Effector memory CD4-positive, alpha-beta T cell (primary cell): ENCODE data around the gene PARN.
"Not testable (repeated sequence)": the region's sequence is repeated elsewhere in the genome, so short reads cannot be mapped to it uniquely, and the experiment has no call there.

Experiments
- DNase-seq, 3 donors: peaks; one replicate each; pipeline ENCODE4 v3.0.0-alpha.2; 2020
- H3K27ac ChIP-seq: 2 replicates; pipeline ENCODE4 v1.7.0; 2013; ENCODE audit warnings: mild to moderate bottlenecking, low read length, moderate library complexity; ENCODE audit not compliant: insufficient read depth, poor library complexity, severe bottlenecking
- H3K27me3 ChIP-seq: replicated peaks from 2 replicates; pipeline ENCODE4 v1.7.0; 2013; ENCODE audit warnings: mild to moderate bottlenecking, low read length; ENCODE audit not compliant: insufficient read depth, control insufficient read depth, poor library complexity, severe bottlenecking
- H3K36me3 ChIP-seq: 2 replicates; pipeline ENCODE4 v1.7.0; 2013; ENCODE audit warnings: mild to moderate bottlenecking, low read length, moderate library complexity; ENCODE audit not compliant: control insufficient read depth, insufficient read depth
- H3K4me1 ChIP-seq: 2 replicates; pipeline ENCODE4 v1.7.0; 2013; ENCODE audit warnings: low read length, mild to moderate bottlenecking; ENCODE audit not compliant: control insufficient read depth, insufficient read depth, poor library complexity, severe bottlenecking
- H3K4me3 ChIP-seq: 2 replicates; pipeline ENCODE4 v1.7.0; 2013; ENCODE audit warnings: low read length, low read depth, mild to moderate bottlenecking; ENCODE audit not compliant: insufficient read depth, poor library complexity, severe bottlenecking
- H3K9me3 ChIP-seq: 2 replicates; pipeline ENCODE4 v1.7.0; 2013; ENCODE audit warnings: mild to moderate bottlenecking, low read length, moderate library complexity; ENCODE audit not compliant: control insufficient read depth

Gene PARN

GRCh38 chr16:14416184-14416583 is 213.9 kb downstream of the PARN start:
- H3K4me3 ChIP-seq, result no peak overlapping the region
- H3K4me1 ChIP-seq, result no peaks in the 10 kb centered on the region
- no peaks in the 10 kb centered on the region for H3K9me3 ChIP-seq
- no peaks in the 10 kb centered on the region for H3K36me3 ChIP-seq
- DNase-seq, result no peak
- H3K27ac ChIP-seq, result no peak overlapping the region
- no peaks in the 10 kb centered on the region for H3K27me3 ChIP-seq

GRCh38 chr16:14415291-14415690 is 214.8 kb downstream of the PARN start:
- Histone ChIP-seq H3K27ac (no peak overlapping the region), H3K27me3 (no peaks in the 10 kb centered on the region), H3K9me3 (no peaks in the 10 kb centered on the region), H3K4me3 (no peak overlapping the region), H3K36me3 (no peaks in the 10 kb centered on the region), H3K4me1 (no peaks in the 10 kb centered on the region)
- DNase-seq, result no peak

GRCh38 chr16:14409563-14409962 is 220.5 kb downstream of the PARN start:
- H3K27ac ChIP-seq, result no peak overlapping the region
- no peak for DNase-seq
- no peaks in the 10 kb centered on the region for H3K27me3 ChIP-seq
- no peaks in the 10 kb centered on the region for H3K4me1 ChIP-seq
- H3K4me3 ChIP-seq, result no peak overlapping the region
- no peaks in the 10 kb centered on the region for H3K9me3 ChIP-seq
- no peaks in the 10 kb centered on the region for H3K36me3 ChIP-seq

- DNase-seq, result no peak
- Histone ChIP-seq H3K4me1 (no peaks in the 10 kb centered on the region), H3K4me3 (no peak overlapping the region), H3K9me3 (no peaks in the 10 kb centered on the region), H3K36me3 (no peaks in the 10 kb centered on the region), H3K27ac (no peak overlapping the region), H3K27me3 (no peaks in the 10 kb centered on the region)
These were observed 222.2 kb downstream of the PARN start for GRCh38 chr16:14407786-14408399.

GRCh38 chr16:14405611-14406537 is 224.2 kb downstream of the PARN start:
- no peak overlapping the region for H3K27ac ChIP-seq
- no peaks in the 10 kb centered on the region for H3K36me3 ChIP-seq
- DNase-seq, result peak in 1 of 3 donors; percentile 0
- no peaks in the 10 kb centered on the region for H3K9me3 ChIP-seq
- no peaks in the 10 kb centered on the region for H3K27me3 ChIP-seq
- H3K4me3 ChIP-seq, result no peak overlapping the region
- no peaks in the 10 kb centered on the region for H3K4me1 ChIP-seq

GRCh38 chr16:14403001-14403389 is 227.1 kb downstream of the PARN start:
- H3K27ac ChIP-seq, H3K9me3 ChIP-seq, H3K27me3 ChIP-seq: not testable (repeated sequence)

GRCh38 chr16:14402114-14403000 is 227.7 kb downstream of the PARN start:
- not testable (repeated sequence) for H3K4me1 ChIP-seq, H3K27me3 ChIP-seq, H3K4me3 ChIP-seq, H3K27ac ChIP-seq, DNase-seq, H3K36me3 ChIP-seq, H3K9me3 ChIP-seq

More at GRCh38 chr16:14403001-14403389, 227.1 kb downstream of the PARN start:
- not testable (repeated sequence) for H3K4me1 ChIP-seq, DNase-seq, H3K36me3 ChIP-seq, H3K4me3 ChIP-seq

GRCh38 chr16:14401711-14402061 is 228.4 kb downstream of the PARN start:
- not testable (repeated sequence) for H3K27ac ChIP-seq, H3K4me1 ChIP-seq, H3K4me3 ChIP-seq, H3K36me3 ChIP-seq, H3K9me3 ChIP-seq, DNase-seq, H3K27me3 ChIP-seq

GRCh38 chr16:14400978-14401710 is 228.9 kb downstream of the PARN start:
- H3K9me3 ChIP-seq, H3K4me3 ChIP-seq, DNase-seq, H3K36me3 ChIP-seq, H3K27ac ChIP-seq, H3K27me3 ChIP-seq, H3K4me1 ChIP-seq: not testable (repeated sequence)
